ENCODE measurements around the gene C9orf85. TPM values are rescaled to one million over a fixed set of nuclear protein-coding genes. Genes with fewer than 3 reads are reported as not detected.
"Not testable (repeated sequence)": the region's sequence is repeated elsewhere in the genome, so short reads cannot be mapped to it uniquely, and the experiment has no call there.

Gene C9orf85
- total RNA-seq, 6 donors from 2014 or later = 6.5 to 13.0 (median 9.0) TPM

GRCh38 chr9:71941998-71942567 lies 30.6 kb downstream of the C9orf85 start:
- 83 to 95% methylated on average over 2 of the region's 2 CpGs for WGBS, 2 donors
- Histone ChIP-seq H3K9me3 (no peaks in the 10 kb centered on the region), H3K27me3 (no peaks in the 10 kb centered on the region), H3K4me3 (no peak overlapping the region), H3K27ac (no peak overlapping the region), H3K4me1 (no peaks in the 10 kb centered on the region), H3K36me3 (no peaks in the 10 kb centered on the region)
- DNase-seq (no peak), ATAC-seq (ENCODE audit: low FRiP score in 2 of 2) (no peak)
- TF ChIP-seq POLR2AphosphoS5 (IDR thresholded peaks at IDR 0.05) (no peak), EP300 (IDR thresholded peaks at IDR 0.05) (no peak), POLR2A (IDR thresholded peaks at IDR 0.05) (no peak), CTCF (IDR thresholded peaks at IDR 0.05) (no peak)

GRCh38 chr9:71944754-71945375 lies 33.4 kb downstream of the C9orf85 start:
- Histone ChIP-seq H3K27ac (no peak overlapping the region), H3K4me3 (no peak overlapping the region), H3K36me3 (no peaks in the 10 kb centered on the region), H3K9me3 (no peaks in the 10 kb centered on the region), H3K4me1 (no peaks in the 10 kb centered on the region), H3K27me3 (no peaks in the 10 kb centered on the region)
- DNase-seq (no peak), ATAC-seq (ENCODE audit: low FRiP score in 2 of 2) (no peak)
- WGBS, 2 donors = 57 to 62% methylated on average over 2 of the region's 2 CpGs
- TF ChIP-seq POLR2A (IDR thresholded peaks at IDR 0.05) (no peak), CTCF (IDR thresholded peaks at IDR 0.05) (no peak), POLR2AphosphoS5 (IDR thresholded peaks at IDR 0.05) (no peak), EP300 (IDR thresholded peaks at IDR 0.05) (no peak)

DNA sequence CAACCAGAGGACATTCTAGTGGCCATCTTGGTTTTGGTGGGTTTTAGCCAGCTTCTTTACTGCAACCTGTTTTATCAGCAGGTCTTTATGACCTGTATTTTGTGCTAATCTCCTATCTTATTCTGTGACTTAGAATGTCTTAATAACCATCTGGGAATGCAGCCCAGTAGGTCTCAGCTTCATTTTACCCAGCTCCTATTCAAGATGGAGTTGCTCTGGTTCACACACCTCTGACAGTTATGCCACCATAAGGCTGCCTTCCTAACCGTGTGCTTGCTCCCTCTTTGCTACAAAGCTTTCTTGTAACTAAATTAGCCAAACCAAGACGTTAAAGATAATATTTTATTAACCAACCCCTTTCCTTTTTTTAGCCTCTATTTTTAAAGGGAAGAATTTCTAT lies 43.2 kb downstream of the C9orf85 start:
- not testable (repeated sequence) for DNase-seq; H3K27me3 ChIP-seq; H3K27ac ChIP-seq; H3K9me3 ChIP-seq; ATAC-seq (ENCODE audit: low FRiP score in 2 of 2); H3K4me1 ChIP-seq; H3K4me3 ChIP-seq
- 90 to 92% methylated on average over 2 of the region's 2 CpGs for WGBS, 2 donors
- H3K36me3 ChIP-seq = peaks cover 0 to 19% (median 0%) of the 10 kb centered on the region in 4 donors

DNA sequence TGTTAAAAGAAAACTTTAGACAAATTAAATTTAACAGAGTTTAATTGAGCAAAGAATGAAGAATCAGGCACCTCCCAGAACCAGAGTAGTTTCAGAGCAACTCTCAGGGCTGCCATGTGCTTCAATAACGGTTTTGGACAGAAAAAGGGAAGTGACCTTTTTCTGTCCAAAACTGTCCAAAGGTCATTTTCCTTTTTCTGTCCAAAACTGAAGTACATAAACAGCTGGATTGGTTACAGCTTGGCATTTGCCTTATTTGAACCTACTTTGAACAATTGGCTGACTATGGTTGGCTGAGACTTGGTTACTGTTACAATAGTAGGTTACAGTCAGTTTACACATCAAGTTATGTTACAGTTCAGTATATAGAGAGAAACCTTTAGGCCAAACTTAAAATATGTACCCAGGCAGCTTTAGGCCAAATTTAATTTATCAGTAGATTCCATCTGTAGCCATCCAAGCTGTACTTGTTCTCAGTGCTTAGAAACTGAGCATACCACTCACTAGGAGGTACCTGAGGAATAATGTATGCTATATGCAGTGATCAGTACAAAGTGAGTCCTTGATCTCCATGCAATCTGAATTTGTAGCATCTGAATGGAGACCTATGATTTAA lies 44.0 kb downstream of the C9orf85 start:
- TF ChIP-seq EP300 (IDR thresholded peaks at IDR 0.05) (no peak), POLR2A (IDR thresholded peaks at IDR 0.05) (no peak), POLR2AphosphoS5 (IDR thresholded peaks at IDR 0.05) (no peak), CTCF (IDR thresholded peaks at IDR 0.05) (no peak)
- Histone ChIP-seq H3K4me3 (no peak overlapping the region), H3K9me3 (no peaks in the 10 kb centered on the region), H3K36me3 (peaks cover 0 to 21% (median 0%) of the 10 kb centered on the region in 4 donors), H3K27ac (no peak overlapping the region), H3K4me1 (no peaks in the 10 kb centered on the region), H3K27me3 (no peaks in the 10 kb centered on the region)
- 61 to 63% methylated on average over 1 of the region's 1 CpG for WGBS, 2 donors
- ATAC-seq (ENCODE audit: low FRiP score in 2 of 2) (no peak), DNase-seq (no peak)

- peaks cover 0 to 13% (median 0%) of the 10 kb centered on the region in 4 donors for H3K36me3 ChIP-seq
- WGBS, 2 donors = 68 to 78% methylated on average over 4 of the region's 4 CpGs
- ATAC-seq (ENCODE audit: low FRiP score in 2 of 2) (no peak), DNase-seq (no peak)
- no peaks in the 10 kb centered on the region for H3K4me1 ChIP-seq
- H3K27me3 ChIP-seq = no peaks in the 10 kb centered on the region
- TF ChIP-seq POLR2A (IDR thresholded peaks at IDR 0.05) (no peak), POLR2AphosphoS5 (IDR thresholded peaks at IDR 0.05) (no peak), EP300 (IDR thresholded peaks at IDR 0.05) (no peak), CTCF (IDR thresholded peaks at IDR 0.05) (no peak)
- H3K9me3 ChIP-seq = no peaks in the 10 kb centered on the region
- H3K4me3 ChIP-seq = no peak overlapping the region
- no peak overlapping the region for H3K27ac ChIP-seq
These were observed 50.9 kb downstream of the C9orf85 start for GRCh38 chr9:71962328-71962727.

DNA sequence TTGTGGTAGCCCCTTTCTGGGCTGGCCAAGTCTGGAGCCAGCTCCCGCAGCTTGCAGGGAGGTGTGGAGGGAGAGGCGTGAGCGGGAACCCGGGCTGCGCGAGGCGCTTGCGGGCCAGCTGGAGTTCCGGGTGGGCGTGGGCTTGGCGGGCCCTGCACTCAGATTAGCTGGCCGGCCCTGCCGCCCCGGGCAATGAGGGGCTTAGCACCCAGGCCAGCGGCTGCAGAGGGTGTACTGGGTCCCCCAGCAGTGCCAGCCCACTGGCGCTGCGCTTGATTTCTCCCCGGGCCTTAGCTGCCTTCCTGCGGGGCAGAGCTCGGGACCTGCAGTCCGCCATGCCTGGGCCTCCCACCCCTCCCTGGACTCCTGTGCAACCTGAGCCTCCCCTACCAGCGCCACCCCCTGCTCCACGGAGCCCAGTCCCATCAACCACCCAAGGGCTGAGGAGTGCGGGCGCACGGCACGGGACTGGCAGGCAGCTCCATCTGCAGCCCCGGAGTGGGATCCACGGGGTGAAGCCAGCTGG lies 52.1 kb downstream of the C9orf85 start:
- 86 to 92% methylated on average over 12 to 14 of the region's 29 CpGs for WGBS, 2 donors
- not testable (repeated sequence) for H3K4me3 ChIP-seq; H3K27ac ChIP-seq; H3K27me3 ChIP-seq; H3K4me1 ChIP-seq; ATAC-seq (ENCODE audit: low FRiP score in 2 of 2); H3K9me3 ChIP-seq
- DNase-seq = peak in 1 of 2 donors; percentile 73
- H3K36me3 ChIP-seq = peaks cover 0 to 13% (median 0%) of the 10 kb centered on the region in 4 donors

Data from upper lobe of left lung (tissue), 6 donors.